HUDEP-2 (cell line): ENCODE results near the gene PEBP1.

Experiments used
- DNase-seq, 76 experiments: peaks; one replicate each; lab custom pipeline; 2025; ENCODE audit not compliant: unreplicated experiment in 76 of 76; lab: John Stamatoyannopoulos, UW

Gene PEBP1

DNA sequence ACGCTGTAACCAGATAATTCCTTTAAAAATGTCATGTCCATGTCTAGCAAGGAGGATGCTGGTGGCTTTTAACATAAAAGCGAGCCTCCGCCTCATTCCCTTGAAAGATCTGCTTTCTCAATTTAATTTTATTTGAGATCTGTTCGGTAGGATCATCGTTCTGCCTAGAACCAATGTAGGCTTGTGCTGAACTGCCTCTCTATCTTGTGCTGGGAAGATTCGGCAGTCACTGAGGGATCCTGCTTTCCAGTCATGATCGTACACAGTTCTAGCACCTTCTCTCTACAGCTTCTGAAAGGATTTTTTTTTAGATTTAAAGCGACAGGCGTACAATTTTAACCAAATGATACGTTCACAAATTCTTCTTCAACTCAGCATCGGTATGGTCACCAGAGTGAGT is 54.3 kb downstream of the PEBP1 start:
- no peak for DNase-seq

DNA sequence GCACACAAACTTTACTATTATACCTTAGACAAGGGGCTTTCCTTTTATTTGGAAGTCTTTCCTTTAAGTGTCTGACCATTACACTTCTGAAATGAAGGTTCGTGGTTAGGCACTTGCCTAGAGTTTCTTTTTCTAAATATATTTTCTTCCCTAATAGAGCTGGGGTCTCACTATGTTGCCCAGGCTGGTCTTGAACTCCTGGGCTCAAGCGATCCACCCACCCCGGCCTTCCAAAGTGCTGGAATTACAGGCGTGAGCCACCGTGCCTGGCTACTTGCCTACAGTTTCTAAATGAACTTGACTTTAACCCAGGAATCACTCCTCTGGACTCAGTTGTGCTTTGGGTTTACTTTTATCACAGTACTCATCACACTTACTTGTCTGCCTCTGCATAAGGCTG is 57.6 kb downstream of the PEBP1 start:
- no peak for DNase-seq

DNA sequence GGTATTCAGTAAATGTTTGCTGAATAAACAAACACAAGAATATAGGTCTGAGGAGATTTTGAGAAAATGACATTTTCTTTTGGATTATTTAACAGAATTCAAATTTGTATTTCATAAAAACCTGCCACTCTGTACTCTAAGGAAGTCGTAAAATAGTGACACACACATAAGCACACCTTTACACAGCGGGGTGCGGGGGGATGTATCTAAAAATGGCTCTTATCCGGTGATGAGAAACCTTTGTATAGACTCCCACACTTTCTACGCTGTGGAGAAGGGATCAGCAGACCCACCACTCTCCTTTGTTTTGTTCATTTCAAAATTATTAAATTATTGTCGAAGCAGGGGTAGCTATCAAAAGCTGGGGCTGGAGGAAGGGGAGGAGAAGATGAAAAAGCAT is 58.0 kb downstream of the PEBP1 start:
- no peak for DNase-seq
